HCT116 (cell line): Measurements from ENCODE around the gene PPP1R14B.

Experiments
- CTCF ChIP-seq, 3 experiments: fragments of 200-600 bp in 1 of 3; sonication (generic) in 1 of 3; IDR thresholded peaks in 2 of 3; conservative IDR thresholded peaks in 1 of 3; 2 replicates each; pipeline ENCODE4 v1.5.1; 2012 to 2017; ENCODE audit warnings: low read depth in 2 of 3, low read length in 2 of 3, antibody characterized with exemption in 1 of 3, borderline replicate concordance in 1 of 3, control low read depth in 1 of 3, mild to moderate bottlenecking in 1 of 3, mixed read lengths in 1 of 3, mixed run types in 1 of 3, moderate library complexity in 1 of 3; ENCODE audit not compliant: insufficient read depth in 1 of 3
- ELF1 ChIP-seq: IDR thresholded peaks from 2 replicates; pipeline ENCODE4 v1.6.1; 2012; ENCODE audit warnings: low read depth, borderline replicate concordance
- EZH2 ChIP-seq: fragments of 200-600 bp; sonication (generic); IDR thresholded peaks from 2 replicates; pipeline ENCODE4 v1.6.1; 2017; ENCODE audit warnings: antibody characterized with exemption, mixed run types
- EZH2phosphoT487 ChIP-seq: fragments of 200-600 bp; IDR thresholded peaks from 2 replicates; pipeline ENCODE4 v1.6.1; 2018; ENCODE audit warnings: antibody characterized with exemption, borderline replicate concordance
- POLR2A ChIP-seq: IDR thresholded peaks from 2 replicates; pipeline ENCODE4 v1.7.0; 2011; ENCODE audit warnings: borderline replicate concordance; ENCODE audit not compliant: insufficient read depth, insufficient read length; ENCODE audit errors: extremely low read depth
- RAD21 ChIP-seq: IDR thresholded peaks from 2 replicates; pipeline ENCODE4 v1.6.1; 2012; ENCODE audit warnings: low read depth, mild to moderate bottlenecking
- SIN3A ChIP-seq: IDR thresholded peaks from 2 replicates; pipeline ENCODE4 v1.6.1; 2012; ENCODE audit warnings: low read depth
- SP1 ChIP-seq: IDR thresholded peaks from 2 replicates; pipeline ENCODE4 v1.6.1; 2012; ENCODE audit warnings: low read depth
- ZNF274 ChIP-seq: fragments of 200-500 bp; sonication (Bioruptor generic); IDR thresholded peaks from 2 replicates; pipeline ENCODE4 v1.6.1; 2014; ENCODE audit warnings: mild to moderate bottlenecking, low read depth, low read length, inconsistent platforms

- TF ChIP-seq CTCF (IDR thresholded peaks at IDR 0.05 in 2 of 3, conservative IDR thresholded peaks at IDR 0.05 in 1 of 3; ENCODE audit: borderline replicate concordance in 1 of 3, insufficient read depth in 1 of 3, low read depth in 2 of 3, low read length in 2 of 3) (no peak), SIN3A (no peak), POLR2A (no peak), EZH2 (no peak), SP1 (no peak), ELF1 (no peak), EZH2phosphoT487 (no peak), RAD21 (no peak), ZNF274 (no peak)
Observed at GRCh38 chr11:64218628-64219353, 28.0 kb downstream of the PPP1R14B start.
